Peyer's patch (tissue), 4 donors: ENCODE measurements around the gene FA2H. TPM values are rescaled to one million over a fixed set of nuclear protein-coding genes. Genes with fewer than 3 reads are reported as not detected.
A peak's percentile ranks its signal among the peaks of the same experiment; 100 is the strongest.

Source experiments
- DNase-seq, 3 donors: peaks; one replicate each; pipeline ENCODE4 v3.0.0-alpha.2; 2017 to 2019
- H3K27ac ChIP-seq, 4 donors: fragments of 200-600 bp; sonication (generic); one replicate each; pipeline ENCODE4 v1.5.1; 2016 to 2019
- H3K27me3 ChIP-seq, 2 donors: fragments of 200-600 bp; sonication (generic); one replicate each; pipeline ENCODE4 v1.5.1; 2019
- H3K36me3 ChIP-seq, 3 donors: fragments of 200-600 bp; sonication (generic); one replicate each; pipeline ENCODE4 v1.5.1; 2016 to 2019
- H3K4me1 ChIP-seq, 4 donors: fragments of 200-600 bp; sonication (generic); one replicate each; pipeline ENCODE4 v1.5.1; 2016 to 2019
- H3K4me3 ChIP-seq, 4 donors: fragments of 200-600 bp; sonication (generic); 1 replicate in 3 of 4; 2 replicates in 1 of 4; pipeline ENCODE4 v1.5.1; 2016 to 2019; ENCODE audit warnings: mild to moderate bottlenecking in 1 of 4
- H3K9me3 ChIP-seq, 4 donors: fragments of 200-600 bp; sonication (generic); one replicate each; pipeline ENCODE4 v1.5.1; 2016 to 2019; ENCODE audit warnings: mild to moderate bottlenecking in 1 of 4
- CTCF ChIP-seq, 6 experiments: fragments of 450-650 bp in 4 of 6; fragments of 200-600 bp in 2 of 6; sonication (generic) in 1 of 6; IDR thresholded peaks; one replicate each; pipeline ENCODE4 v1.5.1; 2017 to 2019; ENCODE audit warnings: antibody characterized with exemption in 6 of 6, mild to moderate bottlenecking in 3 of 6, moderate library complexity in 1 of 6
- POLR2A ChIP-seq, 2 donors: fragments of 450-650 bp; IDR thresholded peaks; one replicate each; pipeline ENCODE4 v1.5.1; 2017; ENCODE audit warnings: antibody characterized with exemption in 2 of 2, mild to moderate bottlenecking in 2 of 2, moderate library complexity in 2 of 2
- total RNA-seq, 4 donors: library from RNA; depleted of rRNA; stranded (reverse); fragments of >200 nt; gene quantifications; one replicate each; pipeline ENCODE4 v1.1.0, GENCODE V29; 2016

Gene FA2H
- total RNA-seq, 4 donors from 2014 or later = 6.6 to 36.9 (median 24.7) TPM

DNA sequence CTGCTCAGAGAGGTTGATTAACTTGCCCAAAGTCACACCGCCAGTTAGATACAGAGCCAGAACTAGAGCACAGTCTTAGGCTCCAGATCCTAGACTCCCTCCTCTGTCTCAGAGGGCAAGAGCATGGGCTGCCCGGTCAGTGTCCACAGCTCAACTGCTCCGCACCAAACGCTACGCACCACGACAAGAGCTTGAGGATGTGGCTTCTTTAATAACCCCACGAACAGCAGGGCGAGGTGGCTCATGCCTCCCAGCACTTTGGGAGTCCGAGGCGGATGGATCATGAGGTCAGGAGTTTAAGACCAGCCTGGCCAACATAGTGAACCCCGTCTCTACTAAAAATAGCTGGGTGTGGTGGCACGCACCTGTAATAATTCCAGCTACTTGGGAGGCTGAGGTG is 21.4 kb downstream of the FA2H start:
- Histone ChIP-seq H3K27me3 (no peaks in the 10 kb centered on the region), H3K4me1 (no peaks in the 10 kb centered on the region), H3K27ac (no peak overlapping the region), H3K9me3 (no peaks in the 10 kb centered on the region), H3K4me3 (no peak overlapping the region), H3K36me3 (no peaks in the 10 kb centered on the region)
- DNase-seq = peak in 1 of 3 donors; percentile 15
- no peak for TF ChIP-seq POLR2A (IDR thresholded peaks at IDR 0.05)
- no peak for TF ChIP-seq CTCF (IDR thresholded peaks at IDR 0.05)

GRCh38 chr16:74752756-74753155 is 21.9 kb downstream of the FA2H start:
- Histone ChIP-seq H3K9me3 (no peaks in the 10 kb centered on the region), H3K4me3 (no peak overlapping the region), H3K36me3 (no peaks in the 10 kb centered on the region), H3K27ac (no peak overlapping the region), H3K4me1 (no peaks in the 10 kb centered on the region), H3K27me3 (no peaks in the 10 kb centered on the region)
- TF ChIP-seq POLR2A (IDR thresholded peaks at IDR 0.05) (no peak), CTCF (IDR thresholded peaks at IDR 0.05) (no peak)
- DNase-seq = no peak

- TF ChIP-seq POLR2A (IDR thresholded peaks at IDR 0.05) (no peak), CTCF (IDR thresholded peaks at IDR 0.05) (no peak)
- Histone ChIP-seq H3K27me3 (no peaks in the 10 kb centered on the region), H3K4me1 (no peaks in the 10 kb centered on the region), H3K27ac (no peak overlapping the region), H3K9me3 (no peaks in the 10 kb centered on the region), H3K36me3 (no peaks in the 10 kb centered on the region), H3K4me3 (no peak overlapping the region)
- peak in 1 of 3 donors; percentile 10 for DNase-seq
Observed at GRCh38 chr16:74752258-74752657, 22.4 kb downstream of the FA2H start.

GRCh38 chr16:74751658-74752057 is 23.0 kb downstream of the FA2H start:
- Histone ChIP-seq H3K27me3 (no peaks in the 10 kb centered on the region), H3K4me3 (no peak overlapping the region), H3K27ac (no peak overlapping the region), H3K9me3 (no peaks in the 10 kb centered on the region), H3K4me1 (no peaks in the 10 kb centered on the region), H3K36me3 (no peaks in the 10 kb centered on the region)
- DNase-seq = peak in 1 of 3 donors; percentile 9
- TF ChIP-seq CTCF (IDR thresholded peaks at IDR 0.05) (no peak), POLR2A (IDR thresholded peaks at IDR 0.05) (no peak)

DNA sequence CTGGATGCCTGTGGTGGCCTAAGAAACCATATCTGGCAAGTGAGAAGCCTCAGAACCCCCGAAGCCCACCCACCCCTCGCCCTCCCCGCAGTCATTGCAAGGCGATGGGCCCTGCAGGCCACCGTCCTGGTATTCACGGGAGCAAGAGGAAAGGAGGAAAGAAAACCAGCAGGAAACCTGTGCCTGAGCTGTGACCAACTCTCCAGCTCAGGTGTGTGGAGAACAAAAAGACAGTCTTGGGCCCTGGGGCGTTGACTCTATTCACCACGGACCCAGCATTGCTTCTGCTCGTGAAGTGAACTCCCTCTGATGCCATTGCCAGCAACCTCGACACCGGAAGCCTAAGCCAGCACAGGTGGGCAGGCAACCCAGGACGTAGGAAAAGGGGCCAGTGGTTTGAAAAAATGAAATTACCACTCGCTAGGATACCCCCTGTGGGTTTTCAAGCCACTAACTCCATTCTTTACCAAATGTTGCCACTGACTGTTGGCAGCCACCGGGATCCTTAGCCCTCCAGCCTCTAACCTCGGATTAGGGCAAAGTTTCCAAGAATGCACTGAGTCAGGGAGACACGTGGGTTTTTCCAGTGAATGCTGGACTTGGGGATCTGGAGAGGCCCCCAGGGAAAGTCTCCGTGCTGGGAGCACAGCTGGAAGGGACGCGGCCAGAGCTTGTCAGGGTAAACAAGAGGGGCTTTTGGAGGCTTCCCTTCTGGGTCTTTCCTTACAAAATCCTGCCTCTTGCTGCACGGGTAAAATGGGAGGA is 25.1 kb downstream of the FA2H start:
- Histone ChIP-seq H3K4me3 (no peak overlapping the region), H3K27ac (no peak overlapping the region), H3K36me3 (no peaks in the 10 kb centered on the region), H3K27me3 (no peaks in the 10 kb centered on the region), H3K4me1 (peaks cover 0 to 12% (median 0%) of the 10 kb centered on the region in 4 donors), H3K9me3 (no peaks in the 10 kb centered on the region)
- peak in 1 of 3 donors; percentile 30 for DNase-seq
- no peak for TF ChIP-seq CTCF (IDR thresholded peaks at IDR 0.05)
